HAP-1 (cell line): Measurements from ENCODE around the gene CENPL.

Experiments used
- DNase-seq, 2 experiments: peaks; one replicate each; pipeline ENCODE4 v3.0.0-alpha.2; 2016 to 2020; ENCODE audit warnings: low spot score in 2 of 2
- H3K27me3 ChIP-seq: fragments of 250-450 bp; sonication (Bioruptor Pico); 2 replicates; pipeline ENCODE4 v1.5.1; 2020; ENCODE audit warnings: low read depth, mild to moderate bottlenecking, moderate library complexity
- H3K36me3 ChIP-seq: fragments of 250-450 bp; sonication (Bioruptor Pico); replicated peaks from 2 replicates; pipeline ENCODE4 v1.5.1; 2020; ENCODE audit warnings: mild to moderate bottlenecking
- H3K4me1 ChIP-seq: fragments of 250-450 bp; sonication (Bioruptor Pico); 2 replicates; pipeline ENCODE4 v1.5.1; 2020; ENCODE audit warnings: mild to moderate bottlenecking
- H3K4me3 ChIP-seq: fragments of 250-450 bp; sonication (Bioruptor Pico); 2 replicates; pipeline ENCODE4 v1.5.1; 2020; ENCODE audit warnings: mild to moderate bottlenecking, moderate library complexity
- H3K9me3 ChIP-seq: fragments of 250-450 bp; sonication (Bioruptor Pico); 2 replicates; pipeline ENCODE4 v1.5.1; 2020; ENCODE audit warnings: mild to moderate bottlenecking, moderate library complexity
- in situ Hi-C: fragments of 300-500 bp; cut with MboI; formaldehyde crosslinking; loops from 3 replicates; pipeline ENCODE4 v1.14.3; 2020; ENCODE audit warnings: low sequenced_read_pairs, inconsistent platforms, mixed read lengths

CENPL gene

GRCh38 chr1:173824315-173825081 lies at the start of gene CENPL, which contains the start of gene DARS2:
CENPL (minus strand) TSS chr1:173824883; CDS start chr1:173811299, 13,584 bp downstream.
DARS2 (plus strand) TSS chr1:173824673; CDS start chr1:173825230, 557 bp downstream.
- H3K36me3 ChIP-seq: peaks cover 28% of the 10 kb centered on the region
- no peaks in the 10 kb centered on the region for H3K9me3 ChIP-seq
- in situ Hi-C loops: loop anchor here (10.0 kb wide), 1 partner anchor 400 kb away; no protein-coding TSS in a partner anchor
- H3K4me3 ChIP-seq: peak within 1 kb of the TSS; percentile 68
- peaks cover 21% of the 10 kb centered on the region for H3K4me1 ChIP-seq
- peak; percentile 95 to 98 for DNase-seq
- no peaks in the 10 kb centered on the region for H3K27me3 ChIP-seq

GRCh38 chr1:173871500-173871899 lies 46.8 kb upstream of the CENPL start:
- peaks cover 20% of the 10 kb centered on the region for H3K36me3 ChIP-seq
- H3K4me1 ChIP-seq: peaks cover 4% of the 10 kb centered on the region
- H3K4me3 ChIP-seq: no peak overlapping the region
- in situ Hi-C loops: no loop called here
- no peaks in the 10 kb centered on the region for H3K27me3 ChIP-seq
- no peak for DNase-seq
- H3K9me3 ChIP-seq: no peaks in the 10 kb centered on the region

GRCh38 chr1:173871091-173871490 lies 46.4 kb upstream of the CENPL start:
- H3K36me3 ChIP-seq: peaks cover 24% of the 10 kb centered on the region
- in situ Hi-C loops: no loop called here
- DNase-seq: no peak

GRCh38 chr1:173870252-173871075 lies 45.8 kb upstream of the CENPL start:
- Histone ChIP-seq H3K4me3 (no peak overlapping the region), H3K4me1 (peaks cover 7% of the 10 kb centered on the region), H3K27me3 (no peaks in the 10 kb centered on the region), H3K9me3 (no peaks in the 10 kb centered on the region), H3K36me3 (peaks cover 30% of the 10 kb centered on the region)
- in situ Hi-C loops: no loop called here
- DNase-seq: no peak

More at GRCh38 chr1:173871091-173871490, 46.4 kb upstream of the CENPL start:
- Histone ChIP-seq H3K27me3 (no peaks in the 10 kb centered on the region), H3K9me3 (no peaks in the 10 kb centered on the region), H3K4me3 (no peak overlapping the region), H3K4me1 (peaks cover 4% of the 10 kb centered on the region)

GRCh38 chr1:173869021-173869359 lies 44.3 kb upstream of the CENPL start:
- in situ Hi-C loops: no loop called here
- H3K36me3 ChIP-seq: peaks cover 38% of the 10 kb centered on the region
- H3K4me1 ChIP-seq: peaks cover 17% of the 10 kb centered on the region

GRCh38 chr1:173868266-173869020 lies 43.8 kb upstream of the CENPL start, which contains the start of gene ZBTB37:
ZBTB37 (plus strand) TSS chr1:173868380; CDS start chr1:173870226, 1,846 bp downstream.
- Histone ChIP-seq H3K36me3 (peaks cover 43% of the 10 kb centered on the region), H3K9me3 (no peaks in the 10 kb centered on the region), H3K4me1 (peaks cover 18% of the 10 kb centered on the region), H3K4me3 (peak within 1 kb of the TSS; percentile 97), H3K27me3 (no peaks in the 10 kb centered on the region)
- in situ Hi-C loops: no loop called here
- peak; percentile 82 to 97 for DNase-seq

More at GRCh38 chr1:173869021-173869359, 44.3 kb upstream of the CENPL start:
- Histone ChIP-seq H3K27me3 (no peaks in the 10 kb centered on the region), H3K9me3 (no peaks in the 10 kb centered on the region), H3K4me3 (peak overlapping the region; percentile 97)
- DNase-seq: no peak

GRCh38 chr1:173867753-173868265 lies 43.1 kb upstream of the CENPL start, which contains the start of gene GAS5:
GAS5 (minus strand) TSS chr1:173867989.
- peak within 1 kb of the TSS; percentile 97 for H3K4me3 ChIP-seq
- no peaks in the 10 kb centered on the region for H3K9me3 ChIP-seq
- no peaks in the 10 kb centered on the region for H3K27me3 ChIP-seq
- peaks cover 22% of the 10 kb centered on the region for H3K4me1 ChIP-seq
- H3K36me3 ChIP-seq: peaks cover 50% of the 10 kb centered on the region
- in situ Hi-C loops: no loop called here
- DNase-seq: peak; percentile 99 to 100

- DNase-seq: peak in 1 of 2 experiments; percentile 52
- H3K36me3 ChIP-seq: peaks cover 53% of the 10 kb centered on the region
- no peaks in the 10 kb centered on the region for H3K9me3 ChIP-seq
- in situ Hi-C loops: no loop called here
- peaks cover 22% of the 10 kb centered on the region for H3K4me1 ChIP-seq
- no peaks in the 10 kb centered on the region for H3K27me3 ChIP-seq
- peak overlapping the region; percentile 97 for H3K4me3 ChIP-seq
Measured at GRCh38 chr1:173867141-173867752, 42.6 kb upstream of the CENPL start.

GRCh38 chr1:173866413-173867115 lies 41.9 kb upstream of the CENPL start:
- H3K27me3 ChIP-seq: no peaks in the 10 kb centered on the region
- H3K4me1 ChIP-seq: peaks cover 22% of the 10 kb centered on the region
- peak overlapping the region; percentile 97 for H3K4me3 ChIP-seq
- DNase-seq: no peak
- H3K36me3 ChIP-seq: peaks cover 53% of the 10 kb centered on the region
- in situ Hi-C loops: no loop called here
- no peaks in the 10 kb centered on the region for H3K9me3 ChIP-seq

- no peaks in the 10 kb centered on the region for H3K27me3 ChIP-seq
- no peaks in the 10 kb centered on the region for H3K9me3 ChIP-seq
- no peak for DNase-seq
- peaks cover 53% of the 10 kb centered on the region for H3K36me3 ChIP-seq
- peaks cover 22% of the 10 kb centered on the region for H3K4me1 ChIP-seq
- H3K4me3 ChIP-seq: peak overlapping the region; percentile 97
- in situ Hi-C loops: no loop called here
Measured at GRCh38 chr1:173865468-173866164, 40.9 kb upstream of the CENPL start.

- Histone ChIP-seq H3K27me3 (no peaks in the 10 kb centered on the region), H3K4me1 (peaks cover 21% of the 10 kb centered on the region), H3K4me3 (peak overlapping the region; percentile 97), H3K9me3 (no peaks in the 10 kb centered on the region), H3K36me3 (peaks cover 60% of the 10 kb centered on the region)
- in situ Hi-C loops: no loop called here
- DNase-seq: no peak
Measured at GRCh38 chr1:173864179-173864867, 39.6 kb upstream of the CENPL start.
